Fibroblast of the aortic adventitia (primary cell): Measurements from ENCODE around the gene NNT. TPM values are rescaled to one million over a fixed set of nuclear protein-coding genes. Genes with fewer than 3 reads are reported as not detected.
"Not testable (repeated sequence)": the region's sequence is repeated elsewhere in the genome, so short reads cannot be mapped to it uniquely, and the experiment has no call there.

Experiments
- DNase-seq: peaks from one replicate; pipeline ENCODE4 v3.0.0-alpha.2; 2010; ENCODE audit warnings: low read depth
- H3K4me3 ChIP-seq: 2 replicates; pipeline ENCODE4 v1.5.1; 2011; ENCODE audit warnings: low read depth, mild to moderate bottlenecking, control low read depth, low read length, moderate library complexity
- CTCF ChIP-seq: IDR thresholded peaks from 2 replicates; pipeline ENCODE4 v1.5.1; 2011; ENCODE audit warnings: mild to moderate bottlenecking, low read length, control low read depth, inconsistent platforms; ENCODE audit not compliant: insufficient read depth
- total RNA-seq: library from RNA; depleted of rRNA; stranded (reverse); fragments of >200 nt; gene quantifications from 2 replicates; pipeline ENCODE4 v1.2.3, GENCODE V29; 2012; ENCODE audit warnings: low replicate concordance

The NNT gene
- total RNA-seq, 1 donor: 80.3 TPM

DNA sequence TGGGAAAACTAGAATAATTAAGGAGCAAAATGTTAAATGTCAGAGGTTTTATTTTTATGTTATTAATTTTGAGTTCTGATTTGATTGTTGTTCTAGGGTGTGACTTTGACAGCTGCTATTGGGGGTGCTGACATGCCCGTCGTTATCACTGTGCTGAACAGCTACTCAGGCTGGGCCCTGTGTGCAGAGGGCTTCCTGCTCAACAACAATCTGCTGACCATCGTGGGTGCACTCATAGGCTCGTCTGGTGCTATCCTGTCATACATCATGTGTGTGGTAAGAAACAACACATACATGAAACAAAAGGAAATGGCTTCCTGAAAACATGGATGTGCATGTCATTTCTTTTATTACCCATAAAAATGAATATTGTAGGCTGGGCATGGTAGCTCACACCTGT lies 56.1 kb downstream of the NNT start:
- no peak for TF ChIP-seq CTCF
- no peak overlapping the region for H3K4me3 ChIP-seq
- DNase-seq: no peak

DNA sequence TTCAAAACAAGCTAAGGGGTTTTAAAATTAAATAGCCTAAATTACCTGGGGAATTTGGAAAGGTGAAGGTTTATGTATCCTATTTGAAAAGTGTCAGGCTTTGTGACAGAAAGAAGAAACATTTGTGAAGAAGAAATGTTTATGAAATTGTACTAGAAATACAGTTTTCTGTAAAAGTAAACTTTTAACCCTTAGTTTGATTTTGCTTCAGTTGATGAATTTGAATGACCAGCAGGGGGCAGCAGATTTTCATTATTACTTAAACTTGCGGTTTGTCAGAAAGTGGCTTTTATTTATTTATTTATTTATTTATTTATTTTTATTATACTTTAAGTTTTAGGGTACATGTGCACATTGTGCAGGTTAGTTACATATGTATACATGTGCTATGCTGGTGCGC lies 58.1 kb downstream of the NNT start:
- no peak overlapping the region for H3K4me3 ChIP-seq
- TF ChIP-seq CTCF: peak; percentile 44
- peak; percentile 72 for DNase-seq

GRCh38 chr5:43663916-43664315 lies 60.9 kb downstream of the NNT start:
- no peak overlapping the region for H3K4me3 ChIP-seq
- DNase-seq: no peak
- no peak for TF ChIP-seq CTCF

- TF ChIP-seq CTCF: no peak
Measured at GRCh38 chr5:43664501-43665040, 61.6 kb downstream of the NNT start.

GRCh38 chr5:43665749-43666148 lies 62.8 kb downstream of the NNT start:
- DNase-seq, H3K4me3 ChIP-seq: not testable (repeated sequence)

More at GRCh38 chr5:43664501-43665040, 61.6 kb downstream of the NNT start:
- peak; percentile 52 for DNase-seq
- no peak overlapping the region for H3K4me3 ChIP-seq

GRCh38 chr5:43666728-43667127 lies 63.7 kb downstream of the NNT start:
- not testable (repeated sequence) for H3K4me3 ChIP-seq, DNase-seq

GRCh38 chr5:43667379-43667778 lies 64.4 kb downstream of the NNT start:
- DNase-seq, H3K4me3 ChIP-seq: not testable (repeated sequence)

DNA sequence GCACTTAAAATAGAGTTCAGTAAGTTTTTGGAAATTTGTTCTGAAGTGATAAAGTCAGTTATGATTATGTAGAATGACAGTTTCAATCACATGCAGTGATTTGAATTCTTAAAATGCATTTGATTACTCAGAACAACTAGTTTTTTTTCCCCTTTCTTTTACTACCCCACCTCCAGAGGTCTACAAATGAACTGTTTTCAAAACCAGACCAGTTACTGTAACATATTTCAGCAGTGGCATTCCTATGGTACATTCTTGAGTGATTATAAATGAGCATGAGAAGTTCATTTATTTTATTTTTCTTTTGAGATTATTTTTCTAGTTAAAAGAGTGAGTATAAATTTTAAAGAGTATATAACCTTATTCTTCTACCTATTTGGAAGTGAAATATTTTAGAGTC lies 71.6 kb downstream of the NNT start:
- peak; percentile 22 for DNase-seq
- TF ChIP-seq CTCF: no peak
- no peak overlapping the region for H3K4me3 ChIP-seq
